Measurements from ENCODE around the gene CKS2.

Gene CKS2

GRCh38 chr9:89304834-89305188 is 6.2 kb upstream of the CKS2 start:
- no peak for ATAC-seq
- TF ChIP-seq ZFP3 (CRISPR knock-in tag; IDR thresholded peaks at IDR 0.05) = no peak
- no peak for TF ChIP-seq CSDC2 (CRISPR knock-in tag; IDR thresholded peaks at IDR 0.05)
- no peak for TF ChIP-seq PPARA (CRISPR knock-in tag; IDR thresholded peaks at IDR 0.05; ENCODE audit: borderline replicate concordance)
- TF ChIP-seq, protein P1, sequence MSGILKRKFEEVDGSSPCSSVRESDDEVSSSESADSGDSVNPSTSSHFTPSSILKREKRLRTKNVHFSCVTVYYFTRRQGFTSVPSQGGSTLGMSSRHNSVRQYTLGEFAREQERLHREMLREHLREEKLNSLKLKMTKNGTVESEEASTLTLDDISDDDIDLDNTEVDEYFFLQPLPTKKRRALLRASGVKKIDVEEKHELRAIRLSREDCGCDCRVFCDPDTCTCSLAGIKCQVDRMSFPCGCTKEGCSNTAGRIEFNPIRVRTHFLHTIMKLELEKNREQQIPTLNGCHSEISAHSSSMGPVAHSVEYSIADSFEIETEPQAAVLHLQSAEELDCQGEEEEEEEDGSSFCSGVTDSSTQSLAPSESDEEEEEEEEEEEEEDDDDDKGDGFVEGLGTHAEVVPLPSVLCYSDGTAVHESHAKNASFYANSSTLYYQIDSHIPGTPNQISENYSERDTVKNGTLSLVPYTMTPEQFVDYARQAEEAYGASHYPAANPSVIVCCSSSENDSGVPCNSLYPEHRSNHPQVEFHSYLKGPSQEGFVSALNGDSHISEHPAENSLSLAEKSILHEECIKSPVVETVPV (CRISPR knock-in tag; IDR thresholded peaks at IDR 0.05) = no peak
- no peak for TF ChIP-seq TOX (CRISPR knock-in tag; IDR thresholded peaks at IDR 0.05; ENCODE audit: borderline replicate concordance)
- no peak for TF ChIP-seq CREB5 (CRISPR knock-in tag; IDR thresholded peaks at IDR 0.05; ENCODE audit: low read depth)
- TF ChIP-seq TCF4 (CRISPR knock-in tag; IDR thresholded peaks at IDR 0.05; ENCODE audit: borderline replicate concordance) = no peak
- TF ChIP-seq ZNF70 (CRISPR knock-in tag; IDR thresholded peaks at IDR 0.05) = no peak
- TF ChIP-seq ARNTL (CRISPR knock-in tag; IDR thresholded peaks at IDR 0.05; ENCODE audit: borderline replicate concordance, low read depth) = no peak
- TF ChIP-seq ZC3H10 (CRISPR knock-in tag; IDR thresholded peaks at IDR 0.05) = no peak
- TF ChIP-seq, protein P2, sequence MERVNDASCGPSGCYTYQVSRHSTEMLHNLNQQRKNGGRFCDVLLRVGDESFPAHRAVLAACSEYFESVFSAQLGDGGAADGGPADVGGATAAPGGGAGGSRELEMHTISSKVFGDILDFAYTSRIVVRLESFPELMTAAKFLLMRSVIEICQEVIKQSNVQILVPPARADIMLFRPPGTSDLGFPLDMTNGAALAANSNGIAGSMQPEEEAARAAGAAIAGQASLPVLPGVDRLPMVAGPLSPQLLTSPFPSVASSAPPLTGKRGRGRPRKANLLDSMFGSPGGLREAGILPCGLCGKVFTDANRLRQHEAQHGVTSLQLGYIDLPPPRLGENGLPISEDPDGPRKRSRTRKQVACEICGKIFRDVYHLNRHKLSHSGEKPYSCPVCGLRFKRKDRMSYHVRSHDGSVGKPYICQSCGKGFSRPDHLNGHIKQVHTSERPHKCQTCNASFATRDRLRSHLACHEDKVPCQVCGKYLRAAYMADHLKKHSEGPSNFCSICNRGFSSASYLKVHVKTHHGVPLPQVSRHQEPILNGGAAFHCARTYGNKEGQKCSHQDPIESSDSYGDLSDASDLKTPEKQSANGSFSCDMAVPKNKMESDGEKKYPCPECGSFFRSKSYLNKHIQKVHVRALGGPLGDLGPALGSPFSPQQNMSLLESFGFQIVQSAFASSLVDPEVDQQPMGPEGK (CRISPR knock-in tag; IDR thresholded peaks at IDR 0.05; ENCODE audit: borderline replicate concordance) = no peak
- no peak for TF ChIP-seq ZFP30 (CRISPR knock-in tag; IDR thresholded peaks at IDR 0.05)
- no peak for TF ChIP-seq OSR1 (CRISPR knock-in tag; IDR thresholded peaks at IDR 0.05)
- no peak for TF ChIP-seq ZNF8 (CRISPR knock-in tag; IDR thresholded peaks at IDR 0.05)
- no peak for TF ChIP-seq GLIS3 (CRISPR knock-in tag; IDR thresholded peaks at IDR 0.05)
- TF ChIP-seq RARB (CRISPR knock-in tag; IDR thresholded peaks at IDR 0.05) = no peak
- no peak for TF ChIP-seq SNAI2 (CRISPR knock-in tag; IDR thresholded peaks at IDR 0.05)
- no peak for TF ChIP-seq ZNF565 (CRISPR knock-in tag; conservative IDR thresholded peaks at IDR 0.05; ENCODE audit: low read depth)
- no peak for TF ChIP-seq TSHZ2 (CRISPR knock-in tag; IDR thresholded peaks at IDR 0.05)
- TF ChIP-seq BACH2 (CRISPR knock-in tag; IDR thresholded peaks at IDR 0.05; ENCODE audit: borderline replicate concordance) = no peak

DNA sequence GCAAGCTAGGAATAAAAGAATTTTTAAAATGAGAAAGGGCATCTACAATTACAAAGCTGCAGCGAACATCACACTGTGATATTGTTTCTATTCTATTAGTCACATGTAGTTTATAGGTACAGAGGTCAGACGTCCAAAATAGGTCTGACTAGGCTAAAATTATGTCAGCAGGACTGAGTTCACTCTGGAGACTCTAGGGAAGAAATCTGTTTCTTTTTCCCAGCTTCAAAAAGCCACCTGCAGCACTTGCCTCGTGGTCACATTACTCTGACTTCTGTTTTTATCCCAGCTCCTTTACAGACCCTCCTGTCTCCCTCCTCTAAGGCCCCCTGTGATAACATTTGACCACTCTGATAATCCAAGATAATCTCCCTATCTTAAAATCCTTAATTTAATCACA is 5.1 kb upstream of the CKS2 start:
- no peak for ATAC-seq
- TF ChIP-seq ZFP3 (CRISPR knock-in tag; IDR thresholded peaks at IDR 0.05) (no peak), ZNF8 (CRISPR knock-in tag; IDR thresholded peaks at IDR 0.05) (no peak), TSHZ2 (CRISPR knock-in tag; IDR thresholded peaks at IDR 0.05) (no peak), ZFP30 (CRISPR knock-in tag; IDR thresholded peaks at IDR 0.05) (no peak), ZC3H10 (CRISPR knock-in tag; IDR thresholded peaks at IDR 0.05) (no peak), POU6F1 (CRISPR knock-in tag; IDR thresholded peaks at IDR 0.05; ENCODE audit: borderline replicate concordance, low read depth) (no peak), PPARA (CRISPR knock-in tag; IDR thresholded peaks at IDR 0.05; ENCODE audit: borderline replicate concordance) (no peak), TOX (CRISPR knock-in tag; IDR thresholded peaks at IDR 0.05; ENCODE audit: borderline replicate concordance) (no peak), CSDC2 (CRISPR knock-in tag; IDR thresholded peaks at IDR 0.05) (no peak), ZNF565 (CRISPR knock-in tag; conservative IDR thresholded peaks at IDR 0.05; ENCODE audit: low read depth) (no peak), ARNTL (CRISPR knock-in tag; IDR thresholded peaks at IDR 0.05; ENCODE audit: borderline replicate concordance, low read depth) (no peak), SNAI2 (CRISPR knock-in tag; IDR thresholded peaks at IDR 0.05) (no peak), RARB (CRISPR knock-in tag; IDR thresholded peaks at IDR 0.05) (no peak), ISL1 (CRISPR knock-in tag; IDR thresholded peaks at IDR 0.05) (no peak), BACH2 (CRISPR knock-in tag; IDR thresholded peaks at IDR 0.05; ENCODE audit: borderline replicate concordance) (no peak), OSR1 (CRISPR knock-in tag; IDR thresholded peaks at IDR 0.05) (no peak), ZNF70 (CRISPR knock-in tag; IDR thresholded peaks at IDR 0.05) (no peak), TCF4 (CRISPR knock-in tag; IDR thresholded peaks at IDR 0.05; ENCODE audit: borderline replicate concordance) (no peak)
- TF ChIP-seq, protein P2 (CRISPR knock-in tag; IDR thresholded peaks at IDR 0.05; ENCODE audit: borderline replicate concordance) = no peak
- TF ChIP-seq, protein P1 (CRISPR knock-in tag; IDR thresholded peaks at IDR 0.05) = no peak

Measured in SK-N-SH treated with all-trans-retinoic acid at 6 μM for 48 hours (cell line).